ENCODE results near the gene KCNJ2. TPM values are rescaled to one million over a fixed set of nuclear protein-coding genes. Genes with fewer than 3 reads are reported as not detected.

Gene KCNJ2
- total RNA-seq (2013; cell fraction: nucleolus; rRNA removed) = 4.2 and 4.7 TPM in 2 replicates
- total RNA-seq (2014; rRNA removed) (6.3 and 8.2 TPM in 2 replicates), total RNA-seq (2014; rRNA removed; fragmentation: Illumina TruSeq; extraction: Trizol) (8.0 and 8.6 TPM in 2 replicates), total RNA-seq (2021) (10.0 and 10.1 TPM in 2 replicates), polyA plus RNA-seq (2011; rRNA removed) (2.3 and 2.6 TPM in 2 replicates), polyA plus RNA-seq (2014; fragmentation: Illumina TruSeq; extraction: Trizol) (3.8 and 4.9 TPM in 2 replicates), polyA plus RNA-seq (2014; fragmentation: Nextera tagmentation; extraction: Ambion mirVana) (1 to 10 TPM; 1.6 to 3.0 TPM), polyA plus RNA-seq (2014; rRNA removed) (2.5 and 2.6 TPM in 2 replicates), polyA plus RNA-seq (2016; fragmentation: Nextera tagmentation; extraction: Ambion mirVana) (1 to 10 TPM; 2.6 to 3.3 TPM), polyA minus RNA-seq (2011; rRNA and poly(A)+ RNA removed) (12.4 and 17.6 TPM in 2 replicates), Bru-seq, nascent RNA (percentile 54 among the genes with signal in this experiment), BruChase-seq, experiment 1, labeled RNA remaining after a 6-hour chase (percentile 32 among the genes with signal in this experiment), BruChase-seq, experiment 2, labeled RNA remaining after a 2-hour chase (percentile 48 among the genes with signal in this experiment)
- polyA plus RNA-seq (2011; ENCODE audit: low read depth) = not detected
- 1.6 and 2.1 TPM in 2 replicates for polyA plus RNA-seq (2011; cell fraction: cytosol; rRNA removed)
- 1.9 and 2.3 TPM in 2 replicates for polyA plus RNA-seq (2011; cell fraction: nucleus; rRNA removed)
- polyA plus RNA-seq (2012) = 0.03 and 0.08 TPM in 2 replicates
- 1.6 and 2.6 TPM in 2 replicates for polyA minus RNA-seq (2011; cell fraction: cytosol; rRNA and poly(A)+ RNA removed)
- polyA minus RNA-seq (2011; cell fraction: nucleus; rRNA and poly(A)+ RNA removed) = 2.9 and 4.6 TPM in 2 replicates
- long read RNA-seq, experiment 1, partial matches to known transcripts = 0 of 2 reads
- long read RNA-seq, experiment 1, other reads (novel, unspliced or antisense) = 2 of 2 reads
- long read RNA-seq, experiment 2, full-length matches to known transcripts = 4 of 4 reads
- long read RNA-seq, experiment 2, partial matches to known transcripts = 0 of 4 reads
- long read RNA-seq, experiment 2, other reads (novel, unspliced or antisense) = 0 of 4 reads

GRCh38 chr17:70168977-70169708 lies at the start of gene KCNJ2:
KCNJ2 (plus strand) TSS chr17:70169532; CDS start chr17:70175040, 5,508 bp downstream.
- H3K9ac ChIP-seq (ENCODE audit: control insufficient read depth, insufficient read depth, low read length) = no peak within 1 kb of the TSS; the same call in 1 of the 2 replicates
- TF ChIP-seq SIN3A (IDR thresholded peaks at IDR 0.05; ENCODE audit: low read depth, low read length) (no peak), JUNB (IDR thresholded peaks at IDR 0.05) (no peak), SMAD5 (IDR thresholded peaks at IDR 0.05; ENCODE audit: low read depth) (0 out of 2 replicates have a peak, but pooled peaks have one; percentile 44), DPF2 (IDR thresholded peaks at IDR 0.05) (peak; percentile 72), POLR2AphosphoS5 (IDR thresholded peaks at IDR 0.05; ENCODE audit: low read length) (no peak), TCF12 (IDR thresholded peaks at IDR 0.05; ENCODE audit: low read depth, low read length) (0 out of 2 replicates have a peak, but pooled peaks have one; percentile 17), NKRF (conservative IDR thresholded peaks at IDR 0.05) (peak; percentile 39; the same call in 1 of the 2 replicates), IKZF1 (conservative IDR thresholded peaks at IDR 0.05) (peak; percentile 93), LARP7 (IDR thresholded peaks at IDR 0.05) (peak; percentile 64), CHD1 (IDR thresholded peaks at IDR 0.05; ENCODE audit: low read depth, low read length) (no peak), YBX1 (IDR thresholded peaks at IDR 0.05) (no peak), JUND (IDR thresholded peaks at IDR 0.05; ENCODE audit: low read depth, low read length) (no peak), BHLHE40 (IDR thresholded peaks at IDR 0.05; ENCODE audit: borderline replicate concordance in 1 of 2, low read depth in 2 of 2, low read length in 1 of 2) (peak in 1 of 2 experiments; percentile 68; a peak in 2 of 4 replicates), USF2 (IDR thresholded peaks at IDR 0.05; ENCODE audit: borderline replicate concordance, low read depth, low read length) (no peak), IKZF2 (IDR thresholded peaks at IDR 0.05) (peak in 1 of 2 experiments; percentile 6; a peak in 2 of 4 replicates), CEBPB (IDR thresholded peaks at IDR 0.05; ENCODE audit: borderline replicate concordance in 1 of 2, low read depth in 2 of 2, low read length in 2 of 2) (no peak)

More at GRCh38 chr17:70168977-70169708, at the start of gene KCNJ2:
- Histone ChIP-seq H3K27ac (ENCODE audit: control insufficient read depth, insufficient read depth) (no peak within 1 kb of the TSS), H3K36me3 (ENCODE audit: control insufficient read depth in 2 of 2, insufficient read depth in 2 of 2, low read length in 1 of 2) (no peaks in the 10 kb centered on the region), H3K4me2 (ENCODE audit: control insufficient read depth, insufficient read depth) (peak within 1 kb of the TSS; percentile 97), H3K4me3 (peak within 1 kb of the TSS; percentile 38), H2AFZ (ENCODE audit: control insufficient read depth, low read depth, low read length) (peak within 1 kb of the TSS; percentile 59), H3K4me1 (ENCODE audit: control insufficient read depth, insufficient read depth, low read length) (peaks cover 8% of the 10 kb centered on the region), H3K27me3 (replicated peaks in 1 of 2; ENCODE audit: control insufficient read depth in 2 of 2, insufficient read depth in 2 of 2, low read length in 1 of 2) (peaks cover 0 to 10% of the 10 kb centered on the region in 2 experiments; a peak in 1 of 4 replicates), H3K79me2 (ENCODE audit: control insufficient read depth, insufficient read depth, low read length) (no peaks in the 10 kb centered on the region), H3K9me3 (replicated peaks; ENCODE audit: control insufficient read depth, insufficient read depth, low read length) (no peaks in the 10 kb centered on the region), H4K20me1 (ENCODE audit: control insufficient read depth, insufficient read depth) (no peaks in the 10 kb centered on the region)
- in situ Hi-C loops (cut with MboI) = no loop called here
- BruUV-seq (replicated peaks) = no TSS peak
- ATAC-seq (peak; percentile 95), DNase-seq (ENCODE audit: low read depth, low spot score) (no peak), FAIRE-seq (no peak)
- POLR2A ChIA-PET = interaction anchor here (1.5 to 1.8 kb wide), 2 partner anchors 12 to 39 kb away, joined by 4 to 7 read pairs; no protein-coding TSS in a partner anchor
- SMC1A ChIA-PET (ENCODE audit: uncharacterized antibody, unreplicated experiment) = interaction anchor here (0.7 to 3.6 kb wide), 14 partner anchors 9 to 388 kb away, joined by 3 to 24 read pairs (median 4); no protein-coding TSS in a partner anchor
- CTCF ChIA-PET = interaction anchor here (0.8 to 5.4 kb wide), 6 partner anchors 40 to 561 kb away, joined by 3 to 47 read pairs (median 4); no protein-coding TSS in a partner anchor
- RAD21 ChIA-PET (ENCODE audit: unreplicated experiment) = interaction anchor here (0.8 to 6.5 kb wide), 11 partner anchors 9 to 562 kb away, joined by 3 to 57 read pairs (median 4); no protein-coding TSS in a partner anchor
- intact Hi-C loops (cut with micrococcal nuclease; ENCODE audit: unreplicated experiment) = loop anchor here (2.0 to 5.0 kb wide), 3 partner anchors 40 to 383 kb away; no protein-coding TSS in a partner anchor
- 2% methylated on average over 55 of the region's 67 CpGs for WGBS (ENCODE audit: insufficient coverage, insufficient replicate concordance, low lambda C conversion rate, missing lambda C conversion rate)
